OCI-LY7 (cell line): ENCODE data around the gene NR1I2. TPM values are rescaled to one million over a fixed set of nuclear protein-coding genes. Genes with fewer than 3 reads are reported as not detected.

Experiments used
- BruUV-seq: library from RNA; stranded (reverse); fragments of 400-500 nt; replicated peaks from 2 replicates; lab custom pipeline; 2021; lab: Mats Ljungman, UMichigan
- CTCF ChIA-PET: fragments of 300-600 bp; sonication (Branson Sonifier 250); formaldehyde crosslinking; loops from one replicate; lab custom pipeline; 2022; ENCODE audit warnings: antibody characterized with exemption; ENCODE audit not compliant: unreplicated experiment; lab: Charles Lee
- POLR2A ChIA-PET: fragments of 300-600 bp; sonication (Branson Sonifier 250); formaldehyde crosslinking; loops from one replicate; lab custom pipeline; 2022; ENCODE audit warnings: antibody characterized with exemption; lab: Charles Lee
- DNase-seq: peaks from one replicate; pipeline ENCODE4 v3.0.0-alpha.2; 2015; ENCODE audit warnings: low spot score
- H2AFZ ChIP-seq: fragments of 200-600 bp; sonication (generic), shearing (Covaris generic); 2 replicates; pipeline ENCODE4 v1.6.1; 2014; ENCODE audit warnings: mild to moderate bottlenecking, antibody characterized with exemption, low read length, moderate library complexity
- H3K27ac ChIP-seq: fragments of 200-600 bp; sonication (generic); 2 replicates; pipeline ENCODE4 v1.5.1; 2014; ENCODE audit warnings: mixed run types, low read depth, mild to moderate bottlenecking, moderate library complexity, low read length, inconsistent platforms; ENCODE audit not compliant: poor library complexity, severe bottlenecking
- H3K36me3 ChIP-seq: fragments of 200-600 bp; sonication (generic); 2 replicates; pipeline ENCODE4 v1.6.1; 2014; ENCODE audit warnings: mild to moderate bottlenecking, antibody characterized with exemption, low read length, moderate library complexity, mixed read lengths; ENCODE audit not compliant: insufficient read depth
- H3K4me1 ChIP-seq: fragments of 200-600 bp; sonication (generic); 2 replicates; pipeline ENCODE4 v1.5.1; 2014; ENCODE audit warnings: mild to moderate bottlenecking, low read length; ENCODE audit not compliant: insufficient read depth, poor library complexity, severe bottlenecking
- H3K4me2 ChIP-seq: fragments of 200-600 bp; sonication (generic); 2 replicates; pipeline ENCODE4 v1.6.1; 2014; ENCODE audit warnings: mild to moderate bottlenecking, low read length
- H3K4me3 ChIP-seq: fragments of 200-600 bp; sonication (generic); 2 replicates; pipeline ENCODE4 v1.5.1; 2014; ENCODE audit warnings: mild to moderate bottlenecking, low read depth, low read length; ENCODE audit not compliant: poor library complexity, severe bottlenecking
- H3K79me2 ChIP-seq: fragments of 200-600 bp; sonication (generic); 2 replicates; pipeline ENCODE4 v1.6.1; 2016; ENCODE audit warnings: low read depth, mild to moderate bottlenecking, low read length, moderate library complexity, mixed read lengths; ENCODE audit not compliant: insufficient read depth
- H3K9me2 ChIP-seq: fragments of 200-600 bp; sonication (generic); 2 replicates; pipeline ENCODE4 v1.6.1; 2016; ENCODE audit warnings: mild to moderate bottlenecking, low read length, mixed read lengths; ENCODE audit not compliant: insufficient read depth
- H3K9me3 ChIP-seq: fragments of 200-600 bp; sonication (generic); 2 replicates; pipeline ENCODE4 v1.6.1; 2014; ENCODE audit warnings: mild to moderate bottlenecking, mixed run types, low read length, mixed read lengths
- H4K20me1 ChIP-seq: fragments of 200-600 bp; sonication (generic); 2 replicates; pipeline ENCODE4 v1.6.1; 2014; ENCODE audit warnings: mild to moderate bottlenecking, antibody characterized with exemption, low read length, moderate library complexity, mixed read lengths; ENCODE audit not compliant: insufficient read depth
- EZH2phosphoT487 ChIP-seq: fragments of 200-600 bp; sonication (generic); IDR thresholded peaks from 2 replicates; pipeline ENCODE4 v1.6.1; 2018; ENCODE audit warnings: low read depth, borderline replicate concordance, mild to moderate bottlenecking, mixed run types, antibody characterized with exemption, low read length, moderate library complexity, mixed read lengths
- intact Hi-C: fragments of 100-400 bp; cut with micrococcal nuclease; formaldehyde crosslinking; loops from one replicate; pipeline ENCODE4 v1.10.0; 2022; ENCODE audit not compliant: unreplicated experiment
- total RNA-seq, 2 experiments: library from RNA; depleted of rRNA in 1 of 2; stranded (reverse); fragments of >200 nt in 1 of 2; shearing (Covaris generic) in 1 of 2; gene quantifications; 2 replicates each; pipeline ENCODE4 v1.2.3, GENCODE V29; 2014 to 2022
- TF ChIP-seq, protein P1 (sequence below): fragments of 200-600 bp; sonication (generic); conservative IDR thresholded peaks from 2 replicates; pipeline ENCODE4 v1.5.1; 2014; ENCODE audit warnings: mild to moderate bottlenecking, antibody characterized with exemption, low read length, moderate library complexity, mixed read lengths

NR1I2 gene
- total RNA-seq, 2 experiments from 2014 or later = not detected

DNA sequence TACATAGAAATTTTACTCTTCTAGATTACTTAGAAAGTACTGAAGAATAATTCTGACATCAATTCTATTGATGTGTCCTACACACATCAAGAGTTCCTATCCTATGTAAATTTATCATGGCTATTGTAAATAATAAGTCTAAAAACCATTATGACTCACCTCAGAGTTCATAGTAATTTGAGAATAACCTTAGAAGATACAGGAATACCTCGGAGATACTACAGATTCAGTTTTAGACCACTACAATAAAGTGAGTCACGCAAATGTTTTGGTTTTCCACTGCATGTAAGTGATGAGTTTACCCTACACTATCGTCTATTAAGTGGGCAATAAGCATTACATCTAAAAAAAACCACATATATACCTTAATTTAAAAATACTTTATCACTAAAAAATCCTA is 74.8 kb downstream of the NR1I2 start:
- Histone ChIP-seq H3K4me2 (no peak overlapping the region), H3K36me3 (peaks cover 36% of the 10 kb centered on the region), H3K27ac (no peak overlapping the region), H3K9me3 (no peaks in the 10 kb centered on the region), H3K9me2 (no peaks in the 10 kb centered on the region), H2AFZ (no peak overlapping the region), H3K4me3 (no peak overlapping the region), H4K20me1 (no peaks in the 10 kb centered on the region), H3K4me1 (no peaks in the 10 kb centered on the region), H3K79me2 (no peaks in the 10 kb centered on the region)
- DNase-seq = no peak
- intact Hi-C loops = no loop called here
- CTCF ChIA-PET = no interaction called here
- no peak for TF ChIP-seq EZH2phosphoT487
- no TSS peak for BruUV-seq
- POLR2A ChIA-PET = no interaction called here

DNA sequence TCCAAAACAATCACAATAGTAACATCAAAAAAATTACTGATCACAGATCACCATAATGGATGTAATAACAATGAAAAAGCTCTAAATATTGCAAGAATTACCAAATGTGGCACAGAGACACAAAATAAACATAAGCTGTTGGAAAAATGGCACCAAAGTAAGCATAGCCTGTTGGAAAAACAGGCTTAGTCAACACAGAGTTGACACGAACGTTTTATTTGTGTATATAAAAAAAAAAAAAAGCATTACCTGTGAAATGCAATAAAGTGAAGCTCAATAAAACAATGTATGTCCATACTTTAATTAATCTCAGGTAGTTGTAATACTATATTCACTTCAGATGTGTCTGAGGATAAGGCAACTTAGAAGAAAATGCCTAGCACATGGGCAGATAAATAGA is 77.1 kb downstream of the NR1I2 start:
- ChIA-PET POLR2A (interaction anchor here (0.6 to 0.8 kb wide), 3 partner anchors 18 to 226 kb away, joined by 3 to 6 read pairs (median 4); no protein-coding TSS in a partner anchor), CTCF (no interaction called here)
- no peaks in the 10 kb centered on the region for H3K9me3 ChIP-seq
- H3K4me1 ChIP-seq = no peaks in the 10 kb centered on the region
- peaks cover 54% of the 10 kb centered on the region for H3K36me3 ChIP-seq
- no peak overlapping the region for H2AFZ ChIP-seq
- H3K4me3 ChIP-seq = no peak overlapping the region
- DNase-seq = no peak
- no TSS peak for BruUV-seq
- H3K4me2 ChIP-seq = no peak overlapping the region
- H3K79me2 ChIP-seq = no peaks in the 10 kb centered on the region
- intact Hi-C loops = no loop called here
- no peaks in the 10 kb centered on the region for H3K9me2 ChIP-seq
- H3K27ac ChIP-seq = no peak overlapping the region
- no peaks in the 10 kb centered on the region for H4K20me1 ChIP-seq
- no peak for TF ChIP-seq EZH2phosphoT487
- TF ChIP-seq, protein P1, sequence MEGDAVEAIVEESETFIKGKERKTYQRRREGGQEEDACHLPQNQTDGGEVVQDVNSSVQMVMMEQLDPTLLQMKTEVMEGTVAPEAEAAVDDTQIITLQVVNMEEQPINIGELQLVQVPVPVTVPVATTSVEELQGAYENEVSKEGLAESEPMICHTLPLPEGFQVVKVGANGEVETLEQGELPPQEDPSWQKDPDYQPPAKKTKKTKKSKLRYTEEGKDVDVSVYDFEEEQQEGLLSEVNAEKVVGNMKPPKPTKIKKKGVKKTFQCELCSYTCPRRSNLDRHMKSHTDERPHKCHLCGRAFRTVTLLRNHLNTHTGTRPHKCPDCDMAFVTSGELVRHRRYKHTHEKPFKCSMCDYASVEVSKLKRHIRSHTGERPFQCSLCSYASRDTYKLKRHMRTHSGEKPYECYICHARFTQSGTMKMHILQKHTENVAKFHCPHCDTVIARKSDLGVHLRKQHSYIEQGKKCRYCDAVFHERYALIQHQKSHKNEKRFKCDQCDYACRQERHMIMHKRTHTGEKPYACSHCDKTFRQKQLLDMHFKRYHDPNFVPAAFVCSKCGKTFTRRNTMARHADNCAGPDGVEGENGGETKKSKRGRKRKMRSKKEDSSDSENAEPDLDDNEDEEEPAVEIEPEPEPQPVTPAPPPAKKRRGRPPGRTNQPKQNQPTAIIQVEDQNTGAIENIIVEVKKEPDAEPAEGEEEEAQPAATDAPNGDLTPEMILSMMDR = no peak

DNA sequence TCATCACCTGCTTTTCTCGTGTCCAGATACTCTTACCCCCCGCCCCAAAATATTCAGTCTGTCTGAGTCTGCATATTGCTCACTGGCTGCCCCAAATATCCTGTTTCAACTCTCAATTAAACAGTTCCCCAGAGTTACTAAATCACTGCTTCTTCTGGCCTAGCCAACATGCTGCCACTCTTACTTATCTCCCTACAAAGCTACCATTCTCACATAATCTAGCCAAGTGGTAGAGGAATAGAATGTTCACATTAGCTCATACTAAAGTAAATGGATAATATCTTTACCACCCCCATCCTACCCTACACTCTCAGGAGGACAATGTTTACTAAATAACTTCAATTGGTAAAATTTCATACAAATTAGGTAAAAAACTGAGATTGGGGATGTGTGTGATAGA is 77.8 kb downstream of the NR1I2 start:
- H3K9me3 ChIP-seq = no peaks in the 10 kb centered on the region
- no peaks in the 10 kb centered on the region for H3K79me2 ChIP-seq
- intact Hi-C loops = no loop called here
- H3K4me3 ChIP-seq = no peak overlapping the region
- H3K4me1 ChIP-seq = no peaks in the 10 kb centered on the region
- H3K27ac ChIP-seq = no peak overlapping the region
- H3K36me3 ChIP-seq = peaks cover 54% of the 10 kb centered on the region
- no peak for DNase-seq
- TF ChIP-seq, protein P1 = no peak
- no peak for TF ChIP-seq EZH2phosphoT487
- H2AFZ ChIP-seq = no peak overlapping the region
- no peak overlapping the region for H3K4me2 ChIP-seq
- ChIA-PET POLR2A (interaction anchor here (0.7 to 0.8 kb wide), 2 partner anchors 17 to 225 kb away, joined by 3 to 4 read pairs; no protein-coding TSS in a partner anchor), CTCF (no interaction called here)
- no peaks in the 10 kb centered on the region for H3K9me2 ChIP-seq
- BruUV-seq = no TSS peak
- no peaks in the 10 kb centered on the region for H4K20me1 ChIP-seq
